HS-27A (cell line): ENCODE measurements around the gene DENND5A.
"Not testable (repeated sequence)": the region's sequence is repeated elsewhere in the genome, so short reads cannot be mapped to it uniquely, and the experiment has no call there.

Experiments
- DNase-seq: peaks from one replicate; pipeline ENCODE4 v3.0.0-alpha.2; 2012; ENCODE audit warnings: low read depth, missing footprints

DENND5A gene

GRCh38 chr11:9264316-9265210 is 587 bp downstream of the DENND5A start:
- peak; percentile 55 for DNase-seq

DNA sequence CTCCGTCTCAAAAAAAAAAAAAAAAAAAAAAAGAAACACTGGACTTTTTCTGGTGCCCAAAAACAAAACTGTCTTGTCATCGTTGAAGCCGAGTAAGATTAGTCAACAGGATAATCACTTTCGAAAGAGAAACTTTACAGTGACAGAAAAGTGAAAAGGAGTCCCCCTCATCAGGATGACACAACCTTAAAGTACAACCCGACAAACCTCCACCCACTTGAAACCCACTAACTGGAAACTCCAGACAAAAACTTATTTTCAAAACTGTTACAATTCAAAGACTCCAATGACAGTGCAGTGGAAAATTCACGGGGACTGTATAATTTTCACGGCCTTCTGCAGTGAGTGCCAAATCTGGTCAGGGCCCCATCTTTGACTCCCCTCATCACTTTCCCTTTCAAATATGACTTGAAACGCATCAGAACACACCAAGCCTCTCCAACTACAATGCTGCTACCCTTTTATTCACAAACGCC is 1.3 kb downstream of the DENND5A start:
- DNase-seq: no peak

- DNase-seq: not testable (repeated sequence)
Measured at GRCh38 chr11:9260838-9261146, 4.4 kb downstream of the DENND5A start.

DNA sequence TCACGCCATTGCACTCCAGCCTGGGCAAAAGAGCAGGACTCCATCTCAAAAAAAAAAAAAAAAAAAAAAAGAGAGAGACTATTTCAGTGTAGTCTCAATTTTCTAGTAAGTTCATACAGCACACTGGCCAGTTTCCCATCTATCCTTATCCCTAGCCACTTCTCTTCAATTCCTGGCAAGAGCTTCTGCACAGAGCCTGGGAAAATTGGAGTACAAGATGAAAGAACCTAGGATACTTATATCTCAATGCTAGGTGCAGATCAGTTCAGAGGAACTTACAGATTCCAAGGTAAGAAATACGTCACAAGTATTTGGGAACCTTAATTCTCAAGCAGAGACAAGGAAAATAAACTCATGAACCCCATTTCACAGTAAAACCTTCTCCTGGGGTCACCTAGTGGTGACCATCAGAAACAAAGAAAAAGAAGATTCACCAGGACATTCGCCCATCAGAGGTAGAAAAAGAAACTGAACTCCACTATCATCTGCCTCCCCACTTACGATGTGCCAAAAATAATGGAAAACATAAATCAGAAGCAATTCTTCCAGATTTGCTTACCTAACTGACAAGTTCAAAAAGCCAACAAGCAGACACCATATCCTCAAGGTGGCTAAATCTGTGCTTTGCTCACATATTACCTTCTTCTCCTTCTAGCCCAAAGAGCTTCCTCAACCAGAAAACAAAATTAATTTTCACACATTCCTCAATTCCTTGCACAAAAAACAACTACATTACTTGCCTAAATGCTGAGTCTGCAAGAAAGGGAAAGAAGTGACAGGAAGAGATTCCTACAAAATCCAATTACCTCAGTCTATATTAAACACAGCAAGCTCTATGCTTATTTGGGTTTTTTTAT is 4.9 kb downstream of the DENND5A start:
- DNase-seq: no peak

DNA sequence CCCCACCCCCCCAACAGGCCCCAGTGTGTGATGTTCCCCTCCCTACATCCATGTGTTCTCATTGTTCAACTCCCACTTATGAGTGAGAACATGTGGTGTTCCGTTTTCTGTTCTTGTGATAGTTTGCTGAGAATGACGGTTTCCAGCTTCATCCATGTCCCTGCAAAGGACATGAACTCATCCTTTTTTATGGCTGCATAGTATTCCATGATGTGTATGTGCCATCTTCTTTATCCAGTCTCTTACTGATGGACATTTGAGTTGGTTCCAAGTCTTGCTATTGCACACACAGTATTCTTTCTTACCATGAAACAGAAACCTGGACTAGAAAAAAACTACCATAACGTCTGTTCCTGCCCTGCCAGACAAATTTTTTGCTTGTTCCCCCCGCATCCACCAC is 6.9 kb downstream of the DENND5A start:
- not testable (repeated sequence) for DNase-seq

DNA sequence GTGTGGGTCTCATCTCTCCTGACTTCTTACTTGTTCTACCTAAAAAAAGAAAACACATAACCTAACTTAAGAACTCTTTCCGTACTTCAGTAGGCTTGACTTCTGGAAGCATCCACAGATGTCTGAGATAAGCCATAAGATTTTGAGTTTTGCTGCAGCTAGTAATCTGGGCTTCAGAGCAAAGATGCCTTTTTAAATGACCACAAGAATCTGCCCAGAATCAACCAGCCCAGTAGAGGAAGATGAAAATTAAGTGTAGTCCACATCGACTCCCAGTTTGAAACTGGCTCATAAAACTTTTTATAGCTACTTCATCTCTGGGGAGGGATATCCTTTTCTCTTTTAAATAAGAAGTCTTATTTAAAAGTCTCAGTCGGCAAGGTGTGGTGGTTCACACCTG is 10.7 kb downstream of the DENND5A start:
- DNase-seq: no peak

DNA sequence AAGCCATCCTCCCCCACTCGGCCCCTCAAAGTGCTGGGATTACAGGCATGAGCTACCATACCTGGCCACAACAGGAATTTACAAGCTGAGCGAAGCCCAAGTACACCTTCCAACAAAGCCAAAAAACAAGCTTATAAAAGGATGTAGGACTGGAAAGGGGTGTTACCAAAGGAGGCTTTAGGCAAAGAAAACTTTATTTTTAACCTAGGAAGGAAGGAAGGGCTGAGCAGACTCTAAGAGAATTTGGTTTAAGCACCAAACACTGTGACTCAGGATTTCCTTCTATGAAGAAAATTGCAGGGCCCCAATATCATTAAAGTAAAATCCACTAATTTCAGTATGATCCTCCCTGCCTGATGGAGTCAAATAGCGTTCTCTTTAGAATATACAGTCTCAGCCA is 12.1 kb downstream of the DENND5A start:
- no peak for DNase-seq

- DNase-seq: no peak
Measured at GRCh38 chr11:9251311-9251710, 13.8 kb downstream of the DENND5A start.

DNA sequence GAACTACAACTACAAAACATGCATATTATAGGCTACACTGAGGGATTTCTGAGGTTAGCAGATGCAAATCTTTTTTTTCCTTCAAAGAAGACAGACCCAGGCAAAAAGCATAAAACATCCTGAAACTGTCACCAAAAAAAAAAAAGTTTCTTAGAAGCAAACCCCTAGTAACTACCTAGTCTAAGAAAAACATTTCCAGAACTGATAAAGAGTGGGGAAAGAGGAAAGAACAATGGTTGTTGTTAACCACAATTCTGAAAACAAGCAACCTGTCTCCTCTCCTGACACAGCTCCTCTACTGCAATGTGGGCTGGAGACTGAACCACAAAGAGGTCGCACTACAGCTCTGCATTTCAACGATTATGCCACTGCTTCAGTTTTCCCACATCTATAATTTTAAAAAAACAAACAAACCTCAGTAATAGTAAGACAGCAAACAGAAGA is 15.0 kb downstream of the DENND5A start:
- no peak for DNase-seq

- no peak for DNase-seq
Measured at GRCh38 chr11:9249252-9249651, 15.9 kb downstream of the DENND5A start.

GRCh38 chr11:9247863-9248262 is 17.3 kb downstream of the DENND5A start:
- DNase-seq: no peak

GRCh38 chr11:9236242-9236641 is 28.9 kb downstream of the DENND5A start:
- not testable (repeated sequence) for DNase-seq

DNA sequence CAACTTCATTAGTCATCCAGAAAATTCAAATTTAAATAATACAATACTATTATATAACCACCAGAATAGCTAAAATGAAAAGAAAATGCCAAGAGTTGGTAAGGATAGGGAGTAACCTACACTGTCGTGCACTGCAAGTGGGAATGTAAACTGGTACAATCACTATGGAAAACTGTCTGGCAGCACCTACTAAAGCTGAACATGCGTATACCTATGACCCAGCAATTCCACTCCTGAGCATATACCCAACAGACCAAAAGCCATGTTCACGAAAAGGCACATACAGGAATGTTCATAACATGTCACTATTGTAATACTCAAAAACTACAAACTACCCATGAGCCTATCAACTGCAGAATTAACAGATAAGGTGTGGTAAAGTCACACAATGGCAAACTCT is 32.7 kb downstream of the DENND5A start:
- no peak for DNase-seq

- no peak for DNase-seq
Measured at GRCh38 chr11:9231848-9232177, 33.3 kb downstream of the DENND5A start.

- DNase-seq: no peak
Measured at GRCh38 chr11:9230296-9230695, 34.9 kb downstream of the DENND5A start.

GRCh38 chr11:9228091-9228490 is 37.1 kb downstream of the DENND5A start:
- DNase-seq: no peak

GRCh38 chr11:9225748-9226298 is 39.3 kb downstream of the DENND5A start:
- no peak for DNase-seq

DNA sequence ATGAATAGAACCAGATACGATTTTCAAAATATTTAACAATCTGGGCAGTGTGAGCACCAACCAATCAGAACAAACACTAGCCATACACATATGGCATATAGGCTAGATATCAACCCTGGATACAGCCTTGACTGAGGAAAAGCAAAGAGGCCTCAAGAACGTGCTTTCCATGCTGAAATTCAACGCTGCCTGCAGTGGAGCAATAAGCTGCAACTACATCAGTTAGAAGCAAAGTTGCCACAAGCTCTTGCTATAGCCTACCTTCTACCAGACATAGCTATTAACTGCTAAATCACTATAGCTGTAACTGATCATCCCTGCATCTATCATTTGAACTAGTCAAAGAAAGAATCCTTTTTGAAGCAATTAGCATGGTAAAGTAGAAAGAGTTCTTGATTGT is 42.5 kb downstream of the DENND5A start:
- DNase-seq: no peak

- not testable (repeated sequence) for DNase-seq
Measured at GRCh38 chr11:9220853-9221252, 44.3 kb downstream of the DENND5A start.

- no peak for DNase-seq
Measured at GRCh38 chr11:9219572-9219971, 45.6 kb downstream of the DENND5A start.

DNA sequence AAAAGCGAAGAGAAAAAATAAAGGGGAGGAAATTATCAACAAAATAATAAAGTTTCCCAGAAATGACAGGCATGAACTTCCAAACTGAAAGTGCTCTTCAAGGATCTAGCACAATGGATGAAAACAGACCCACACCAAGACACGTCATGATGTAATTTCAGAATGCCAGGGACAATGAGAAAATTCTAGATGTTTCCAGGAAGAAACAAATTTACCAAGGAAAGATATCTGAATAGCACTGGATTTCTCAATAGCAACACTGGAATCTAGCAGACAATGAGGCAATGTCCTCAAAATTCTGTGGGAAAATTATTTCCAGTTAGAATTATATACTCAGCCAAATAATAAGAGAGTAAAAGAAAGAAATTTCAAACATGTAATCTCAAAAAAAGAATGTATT is 46.0 kb downstream of the DENND5A start:
- DNase-seq: no peak

DNA sequence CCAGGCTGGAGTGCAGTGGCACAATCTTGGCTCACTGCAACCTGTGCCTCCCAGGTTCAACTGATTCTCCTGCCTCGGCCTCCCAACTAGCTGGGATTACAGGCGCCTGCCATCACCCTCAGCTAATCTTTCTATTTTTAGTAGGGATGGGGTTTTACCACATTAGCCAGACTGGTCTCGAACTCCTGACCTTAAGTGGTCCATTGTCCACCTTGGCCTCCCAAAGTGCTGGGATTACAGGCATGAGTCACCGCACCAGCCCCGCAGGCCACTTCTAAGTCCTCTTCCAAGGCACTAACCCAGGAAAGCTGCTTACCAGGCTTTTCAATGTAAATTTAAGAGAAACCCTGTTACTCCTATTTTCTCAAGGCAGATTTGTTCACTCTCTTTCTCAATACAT is 50.4 kb downstream of the DENND5A start:
- no peak for DNase-seq

DNA sequence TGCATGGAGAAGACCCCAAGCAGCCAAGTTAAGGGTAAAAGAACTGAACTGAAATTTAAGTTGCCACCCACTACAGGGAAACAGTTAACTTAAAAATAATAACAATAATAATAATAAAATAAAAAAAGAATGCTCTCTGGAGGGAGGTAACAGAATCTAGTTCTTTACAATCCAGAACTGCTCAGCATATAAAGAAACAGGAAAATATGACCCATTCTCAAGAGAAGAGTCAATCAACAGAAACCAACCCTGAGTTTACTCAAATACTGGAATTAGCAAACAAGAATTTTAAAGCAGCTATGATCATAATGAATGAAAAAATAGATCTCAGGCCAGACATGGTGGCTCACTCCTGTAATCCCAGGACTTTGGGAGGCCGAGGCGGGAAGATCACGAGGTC is 53.8 kb downstream of the DENND5A start:
- no peak for DNase-seq
